ENCODE measurements around the gene FAM222A.

DNA sequence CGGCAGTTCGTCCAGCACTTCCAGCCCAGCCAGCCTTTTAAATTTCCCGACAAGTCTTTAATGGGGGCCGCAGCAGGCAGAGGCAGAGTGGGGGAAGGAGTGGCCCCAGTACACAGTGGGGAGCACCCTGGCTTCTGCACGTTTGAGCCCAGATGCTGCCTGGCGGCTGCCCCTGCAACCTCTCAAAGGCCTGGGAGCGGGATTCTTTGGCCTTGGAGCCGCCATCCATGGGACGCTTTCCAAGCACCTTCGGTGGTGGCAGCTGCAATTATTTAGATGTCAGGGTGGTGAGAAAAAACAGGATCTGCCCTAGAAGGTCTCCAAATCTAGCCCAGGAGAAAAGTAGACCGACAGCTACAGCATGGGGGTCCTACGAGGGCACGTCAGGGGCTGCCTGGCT lies 46.0 kb downstream of the FAM222A start:
- TF ChIP-seq EZH2 (IDR thresholded peaks at IDR 0.05), result no peak
- no peak for TF ChIP-seq POLR2AphosphoS5 (IDR thresholded peaks at IDR 0.05; ENCODE audit: borderline replicate concordance, low read depth, low read length)
